ENCODE data around the gene TBC1D9.

TBC1D9 gene

GRCh38 chr4:140688711-140689598 is 67.2 kb downstream of the TBC1D9 start:
- DNase-seq: no peak

- no peak for DNase-seq
Measured at GRCh38 chr4:140686796-140687195, 69.4 kb downstream of the TBC1D9 start.

DNA sequence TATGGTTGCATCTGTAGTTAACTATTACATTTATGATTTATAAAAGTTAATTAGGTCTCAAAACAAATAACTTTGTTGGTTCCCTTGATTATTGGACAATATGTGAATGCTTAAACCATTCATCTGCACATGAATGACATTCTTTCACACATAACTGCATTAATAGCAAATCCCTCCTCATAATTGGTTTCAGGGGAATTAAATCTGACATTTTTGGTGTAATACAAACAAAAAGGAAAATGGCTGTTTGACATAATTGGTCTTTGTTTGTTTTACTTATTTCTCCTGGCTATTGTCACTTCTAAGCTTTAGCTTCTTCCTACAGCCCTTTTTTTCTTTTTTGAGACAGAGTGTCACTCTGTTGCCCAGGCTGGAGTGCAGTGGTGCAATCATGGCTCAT is 71.9 kb downstream of the TBC1D9 start:
- no peak for DNase-seq

GRCh38 chr4:140681201-140681600 is 75.0 kb downstream of the TBC1D9 start:
- no peak for DNase-seq

- no peak for DNase-seq
Measured at GRCh38 chr4:140680686-140681085, 75.5 kb downstream of the TBC1D9 start.

DNA sequence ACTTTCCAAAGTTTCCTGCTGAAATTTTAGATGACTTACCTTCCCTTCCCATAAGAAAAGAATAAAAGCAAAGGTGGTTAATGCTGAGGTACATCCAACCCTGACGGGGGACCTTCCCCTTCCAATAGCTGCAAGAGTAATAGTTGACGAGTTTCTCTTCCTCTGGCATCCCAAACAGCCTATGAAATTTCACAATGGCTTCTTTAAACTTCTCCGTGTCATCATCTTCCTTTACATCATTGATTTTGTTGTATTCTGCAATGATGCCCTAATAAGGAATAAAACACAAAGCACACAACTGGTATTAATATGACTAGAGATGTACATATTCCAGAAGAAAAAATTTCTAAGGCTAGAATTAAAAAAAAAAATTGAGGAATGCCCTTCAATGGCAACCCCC is 76.6 kb downstream of the TBC1D9 start:
- no peak for DNase-seq

- no peak for DNase-seq
Measured at GRCh38 chr4:140675599-140676231, 80.5 kb downstream of the TBC1D9 start.

DNA sequence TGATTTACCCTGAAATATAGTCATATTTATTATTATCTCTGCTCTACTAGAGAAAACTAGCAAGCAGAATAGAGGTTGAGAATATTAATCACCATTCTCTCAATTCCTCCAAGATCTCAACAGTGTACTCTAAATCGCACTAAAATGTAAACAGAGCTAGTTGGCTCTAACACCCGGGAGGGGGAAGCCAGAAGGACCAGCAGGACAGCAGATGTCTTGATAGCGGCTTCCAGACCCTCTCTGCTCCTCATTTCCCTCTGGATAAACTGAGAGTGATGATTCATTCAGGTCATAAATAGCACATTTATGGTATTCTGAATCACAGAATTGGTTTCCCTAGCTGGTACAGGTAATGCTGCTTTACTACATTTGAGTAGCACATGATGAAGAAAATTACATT is 82.5 kb downstream of the TBC1D9 start:
- no peak for DNase-seq

- DNase-seq: no peak
Measured at GRCh38 chr4:140672416-140672815, 83.8 kb downstream of the TBC1D9 start.

DNA sequence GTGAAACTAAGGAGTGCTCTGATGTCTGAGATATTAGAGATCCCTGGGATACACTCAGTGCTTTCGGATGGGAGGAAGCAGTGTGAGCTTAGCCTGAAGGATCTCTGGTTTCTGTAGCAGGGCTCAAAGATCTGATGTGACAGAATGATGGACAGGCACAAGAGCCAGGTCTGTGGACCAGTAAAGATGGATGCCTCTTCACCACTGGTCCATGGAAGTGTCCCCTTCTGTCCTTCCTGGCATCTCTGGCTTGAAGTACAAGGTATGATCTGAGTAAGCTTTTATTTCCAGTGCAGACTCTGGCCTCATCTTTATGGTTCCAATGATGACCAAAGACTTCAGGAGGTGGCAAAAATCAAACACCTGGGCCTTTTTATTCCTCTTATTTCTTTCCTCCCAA is 88.1 kb downstream of the TBC1D9 start:
- no peak for DNase-seq

DNA sequence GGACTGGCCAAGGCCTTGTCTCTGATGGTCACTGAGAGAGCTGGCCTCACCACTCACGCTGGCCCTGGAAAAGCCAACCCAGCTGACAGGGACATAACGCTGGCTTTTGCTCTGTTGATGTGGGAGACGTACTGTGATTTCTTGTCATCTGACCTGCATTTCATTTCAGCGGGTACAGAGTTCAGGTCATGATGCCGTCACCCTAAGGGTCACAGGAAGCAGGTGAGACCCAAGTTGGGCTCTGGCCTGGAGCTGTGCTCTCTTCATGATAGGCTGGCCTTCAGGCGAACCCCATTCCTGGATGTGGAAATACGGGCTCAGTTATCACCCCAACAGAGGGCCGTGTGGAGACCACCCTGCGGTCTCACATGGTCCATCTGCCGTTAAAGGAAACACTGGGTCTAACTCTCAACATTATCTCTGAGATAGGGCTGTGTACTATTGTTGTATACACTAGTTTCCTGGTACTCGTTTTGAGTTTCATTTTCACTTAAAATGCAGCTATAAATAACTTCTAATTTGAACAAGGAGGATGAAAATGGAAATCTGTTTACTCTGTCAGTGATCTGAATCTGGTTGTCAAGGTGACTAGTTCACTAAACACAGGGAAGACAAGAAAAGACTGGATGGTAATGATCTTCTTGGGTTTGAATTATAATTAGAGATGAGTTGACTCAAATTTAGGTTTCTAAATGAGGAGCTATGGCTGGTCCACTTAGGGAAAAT is 89.1 kb downstream of the TBC1D9 start:
- DNase-seq: no peak

- DNase-seq: no peak
Measured at GRCh38 chr4:140662082-140662869, 93.9 kb downstream of the TBC1D9 start.

- DNase-seq: no peak
Measured at GRCh38 chr4:140661550-140661949, 94.6 kb downstream of the TBC1D9 start.

DNA sequence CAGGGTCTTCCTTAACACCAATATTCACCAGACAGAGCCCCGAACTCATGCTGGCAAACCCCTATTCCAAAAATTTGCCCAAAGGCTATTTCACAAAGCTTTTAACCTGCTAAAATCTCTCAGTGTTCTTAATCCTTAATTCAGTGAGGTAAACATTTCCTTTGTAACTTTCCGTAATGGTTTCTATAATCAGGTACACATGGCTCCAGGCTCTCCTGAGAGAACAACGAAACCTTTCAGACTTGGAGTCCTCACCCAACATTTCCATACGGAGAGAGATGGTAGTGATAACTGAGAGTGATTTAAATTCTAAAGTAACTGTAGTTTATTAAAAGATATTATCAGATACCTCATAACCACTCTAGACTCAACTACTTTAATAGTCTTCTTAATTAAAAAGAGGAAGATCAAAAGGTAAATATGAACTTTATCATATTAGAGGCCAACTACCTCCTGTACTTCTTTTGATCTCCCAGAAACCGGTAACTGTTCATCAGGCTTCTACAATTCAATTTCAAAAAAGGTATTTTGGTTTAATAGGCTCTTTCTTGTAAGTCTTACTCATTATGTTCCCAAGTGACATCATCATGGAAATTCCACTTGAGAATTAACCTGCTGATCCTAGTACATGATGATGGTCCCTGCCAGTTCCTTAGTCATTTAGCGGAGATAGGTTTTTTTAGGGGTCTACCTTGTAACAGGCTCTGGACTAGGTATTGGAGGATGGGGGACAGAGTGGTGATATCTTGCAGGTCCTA is 96.1 kb downstream of the TBC1D9 start:
- DNase-seq: no peak

- DNase-seq: no peak
Measured at GRCh38 chr4:140654495-140654814, 101.7 kb downstream of the TBC1D9 start.

DNA sequence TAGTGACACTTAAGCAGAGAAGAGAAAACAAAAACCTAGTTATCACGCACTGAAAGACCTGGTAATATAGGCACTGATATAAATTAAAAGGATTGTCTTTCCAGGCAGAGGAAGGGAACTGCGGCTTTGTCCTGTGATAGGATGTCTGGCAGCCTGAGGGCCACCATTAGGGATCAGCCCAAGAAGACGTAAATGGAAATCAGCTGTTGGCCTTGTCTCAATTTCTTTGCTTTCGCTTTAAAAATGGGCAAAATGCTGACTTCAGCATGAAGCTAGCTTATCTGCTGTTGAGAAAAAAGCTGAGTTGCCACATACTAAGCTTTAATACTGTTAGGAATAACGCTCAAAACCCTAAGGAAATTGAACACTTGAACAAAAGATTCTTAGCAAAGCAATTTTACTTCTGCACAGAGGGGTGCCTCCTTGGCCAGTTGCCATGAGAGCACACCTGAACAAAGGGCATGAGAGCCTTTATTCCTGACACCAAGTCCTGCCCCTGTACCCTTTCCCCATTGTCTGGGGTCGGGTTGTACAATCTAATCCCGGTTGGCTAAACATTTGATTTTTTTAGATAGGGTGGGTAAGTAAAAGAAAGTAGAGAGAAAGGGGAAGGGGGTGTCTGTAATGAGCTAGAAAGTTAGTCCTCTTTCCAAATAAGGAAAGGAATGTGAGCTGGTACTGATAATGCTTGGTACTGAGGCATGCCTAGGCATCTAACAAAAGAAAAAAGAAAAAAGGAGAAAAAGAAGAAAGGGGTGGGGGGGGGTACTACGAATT is 102.3 kb downstream of the TBC1D9 start:
- DNase-seq: no peak

- DNase-seq: no peak
Measured at GRCh38 chr4:140652601-140653000, 103.6 kb downstream of the TBC1D9 start.

- no peak for DNase-seq
Measured at GRCh38 chr4:140648716-140649308, 107.4 kb downstream of the TBC1D9 start.

DNA sequence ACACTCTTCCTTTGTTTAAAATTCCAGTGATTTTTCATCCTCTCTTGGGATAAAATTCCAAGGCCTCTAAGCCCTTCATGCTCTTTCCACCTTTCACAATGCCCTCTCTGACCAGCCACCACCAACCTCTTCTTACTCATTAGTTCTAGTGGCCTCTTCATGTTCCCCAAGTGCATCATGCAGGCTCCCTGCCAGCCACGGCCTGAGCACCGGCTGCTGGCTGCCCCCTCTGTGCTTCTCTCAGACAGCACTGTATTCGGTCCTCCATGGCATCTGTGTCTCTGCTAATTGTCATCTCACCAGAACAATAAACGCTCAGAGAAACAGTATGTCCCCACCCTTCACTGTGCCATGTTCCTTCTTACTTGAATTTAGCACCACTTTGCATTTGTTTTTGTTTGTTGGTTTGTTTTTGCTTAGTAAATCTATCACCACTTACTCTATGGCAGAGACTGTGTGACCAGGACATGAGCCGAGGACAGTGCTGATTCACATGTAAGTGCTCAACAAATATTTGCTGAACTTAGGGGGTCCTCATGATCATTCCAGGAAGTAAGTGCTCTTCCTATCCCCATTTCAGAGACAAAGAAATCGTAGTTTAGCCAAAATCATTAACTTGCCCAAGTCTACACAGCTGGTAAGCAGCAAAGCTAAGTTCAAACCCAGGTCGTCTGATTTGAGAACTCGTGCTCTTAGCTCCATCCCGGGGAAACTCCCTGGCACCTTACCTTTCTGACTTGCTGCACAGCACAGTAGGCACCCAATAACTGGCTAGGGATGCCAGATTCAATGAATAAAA is 110.4 kb downstream of the TBC1D9 start:
- peak; percentile 12 for DNase-seq

DNA sequence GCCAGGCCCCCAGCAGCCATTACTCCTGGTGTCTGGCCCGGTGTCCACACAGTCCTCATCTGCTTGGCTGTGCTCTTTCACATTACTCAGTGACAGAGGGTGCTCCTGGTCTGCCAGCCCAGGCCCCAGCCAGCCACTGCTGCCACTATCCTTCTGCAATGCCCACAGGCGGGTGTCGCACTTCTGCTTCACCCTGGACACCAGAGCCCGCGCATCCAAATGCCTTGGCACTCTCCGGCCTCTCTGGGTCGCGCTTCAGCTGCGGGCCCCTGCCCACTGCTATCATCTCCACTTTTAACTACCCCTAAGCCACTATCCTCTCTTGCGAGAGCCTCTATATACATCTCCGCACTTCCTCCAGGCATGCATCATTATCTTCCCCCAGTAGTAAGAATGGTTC is 111.0 kb downstream of the TBC1D9 start:
- DNase-seq: no peak

All from midbrain (tissue), 1 donor.